ENCODE results near the gene FIGN.

The FIGN gene

GRCh38 chr2:163658556-163658955 lies 77.3 kb downstream of the FIGN start:
- DNase-seq: no peak

- no peak for DNase-seq
Measured at GRCh38 chr2:163657281-163657656, 78.5 kb downstream of the FIGN start.

GRCh38 chr2:163656622-163657280 lies 79.1 kb downstream of the FIGN start:
- no peak for DNase-seq

GRCh38 chr2:163655667-163656066 lies 80.1 kb downstream of the FIGN start:
- DNase-seq: no peak

GRCh38 chr2:163652751-163653150 lies 83.1 kb downstream of the FIGN start:
- peak; percentile 11 for DNase-seq

GRCh38 chr2:163649080-163649479 lies 86.7 kb downstream of the FIGN start:
- no peak for DNase-seq

- DNase-seq: no peak
Measured at GRCh38 chr2:163647300-163647699, 88.5 kb downstream of the FIGN start.

GRCh38 chr2:163646687-163647086 lies 89.1 kb downstream of the FIGN start:
- peak; percentile 88 for DNase-seq

GRCh38 chr2:163644238-163644637 lies 91.6 kb downstream of the FIGN start:
- DNase-seq: no peak

GRCh38 chr2:163641986-163642385 lies 93.8 kb downstream of the FIGN start:
- DNase-seq: no peak

- DNase-seq: no peak
Measured at GRCh38 chr2:163640542-163641193, 95.1 kb downstream of the FIGN start.

GRCh38 chr2:163637871-163638270 lies 97.9 kb downstream of the FIGN start:
- no peak for DNase-seq

GRCh38 chr2:163633291-163633690 lies 102.5 kb downstream of the FIGN start:
- DNase-seq: no peak

GRCh38 chr2:163630836-163631235 lies 105.0 kb downstream of the FIGN start:
- no peak for DNase-seq

- no peak for DNase-seq
Measured at GRCh38 chr2:163626639-163627109, 109.1 kb downstream of the FIGN start.

- DNase-seq: no peak
Measured at GRCh38 chr2:163626208-163626607, 109.6 kb downstream of the FIGN start.

GRCh38 chr2:163625632-163626031 lies 110.2 kb downstream of the FIGN start:
- DNase-seq: no peak

- no peak for DNase-seq
Measured at GRCh38 chr2:163621445-163622004, 114.3 kb downstream of the FIGN start.

GRCh38 chr2:163617517-163617916 lies 118.3 kb downstream of the FIGN start:
- DNase-seq: no peak

- peak; percentile 56 for DNase-seq
Measured at GRCh38 chr2:163613266-163613731, 122.5 kb downstream of the FIGN start.

GRCh38 chr2:163612332-163612731 lies 123.5 kb downstream of the FIGN start:
- DNase-seq: no peak

- no peak for DNase-seq
Measured at GRCh38 chr2:163611557-163611906, 124.3 kb downstream of the FIGN start.

- peak; percentile 36 for DNase-seq
Measured at GRCh38 chr2:163610817-163611556, 124.8 kb downstream of the FIGN start.

GRCh38 chr2:163607630-163608029 lies 128.2 kb downstream of the FIGN start:
- DNase-seq: no peak

Measured in COR-L47 (cell line).